ENCODE data around the gene PRELID2.

Gene PRELID2

GRCh38 chr5:145829708-145830361 is 5.3 kb downstream of the PRELID2 start:
- DNase-seq (ENCODE audit: low read depth) = peak; percentile 14
- TF ChIP-seq, protein P1, sequence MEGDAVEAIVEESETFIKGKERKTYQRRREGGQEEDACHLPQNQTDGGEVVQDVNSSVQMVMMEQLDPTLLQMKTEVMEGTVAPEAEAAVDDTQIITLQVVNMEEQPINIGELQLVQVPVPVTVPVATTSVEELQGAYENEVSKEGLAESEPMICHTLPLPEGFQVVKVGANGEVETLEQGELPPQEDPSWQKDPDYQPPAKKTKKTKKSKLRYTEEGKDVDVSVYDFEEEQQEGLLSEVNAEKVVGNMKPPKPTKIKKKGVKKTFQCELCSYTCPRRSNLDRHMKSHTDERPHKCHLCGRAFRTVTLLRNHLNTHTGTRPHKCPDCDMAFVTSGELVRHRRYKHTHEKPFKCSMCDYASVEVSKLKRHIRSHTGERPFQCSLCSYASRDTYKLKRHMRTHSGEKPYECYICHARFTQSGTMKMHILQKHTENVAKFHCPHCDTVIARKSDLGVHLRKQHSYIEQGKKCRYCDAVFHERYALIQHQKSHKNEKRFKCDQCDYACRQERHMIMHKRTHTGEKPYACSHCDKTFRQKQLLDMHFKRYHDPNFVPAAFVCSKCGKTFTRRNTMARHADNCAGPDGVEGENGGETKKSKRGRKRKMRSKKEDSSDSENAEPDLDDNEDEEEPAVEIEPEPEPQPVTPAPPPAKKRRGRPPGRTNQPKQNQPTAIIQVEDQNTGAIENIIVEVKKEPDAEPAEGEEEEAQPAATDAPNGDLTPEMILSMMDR (IDR thresholded peaks at IDR 0.05; ENCODE audit: low read length, missing control alignments) = no peak
- no peak overlapping the region for H3K4me3 ChIP-seq (replicated peaks; ENCODE audit: low read depth, low read length)

GRCh38 chr5:145826895-145827674 is 8.1 kb downstream of the PRELID2 start:
- no peak for DNase-seq (ENCODE audit: low read depth)
- TF ChIP-seq, protein P1 (IDR thresholded peaks at IDR 0.05; ENCODE audit: low read length, missing control alignments) = no peak

DNA sequence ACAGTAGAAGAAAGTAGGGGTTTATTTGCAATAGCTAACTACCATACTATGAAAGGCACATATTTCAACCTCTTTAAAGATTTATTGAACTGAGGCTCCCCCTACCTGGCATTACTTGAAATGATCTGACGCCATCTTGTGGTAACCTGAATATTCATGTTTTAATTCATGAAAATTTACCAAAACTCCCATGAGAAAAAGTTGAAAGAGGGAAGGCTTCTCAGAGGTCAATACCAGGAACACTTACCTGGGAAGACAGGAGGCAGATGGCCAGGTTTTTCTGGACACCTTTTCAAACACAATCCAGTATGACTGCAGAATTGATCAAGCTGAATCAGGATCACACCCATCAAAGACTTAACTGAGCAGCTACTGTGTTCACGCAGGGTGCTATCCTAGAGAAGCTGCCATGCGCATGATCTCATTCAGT is 9.4 kb downstream of the PRELID2 start:
- TF ChIP-seq, protein P1 (IDR thresholded peaks at IDR 0.05; ENCODE audit: low read length, missing control alignments) = peak; percentile 84
- H3K4me3 ChIP-seq (replicated peaks; ENCODE audit: low read depth, low read length) = no peak overlapping the region
- peak; percentile 79 for DNase-seq (ENCODE audit: low read depth)

More at GRCh38 chr5:145826895-145827674, 8.1 kb downstream of the PRELID2 start:
- H3K4me3 ChIP-seq (replicated peaks; ENCODE audit: low read depth, low read length) = no peak overlapping the region

- no peak overlapping the region for H3K4me3 ChIP-seq (replicated peaks; ENCODE audit: low read depth, low read length)
- DNase-seq (ENCODE audit: low read depth) = peak; percentile 28
- TF ChIP-seq, protein P1 (IDR thresholded peaks at IDR 0.05; ENCODE audit: low read length, missing control alignments) = no peak
Observed at GRCh38 chr5:145824040-145824439, 11.1 kb downstream of the PRELID2 start.

GRCh38 chr5:145818604-145819003 is 16.5 kb downstream of the PRELID2 start:
- TF ChIP-seq, protein P1 (IDR thresholded peaks at IDR 0.05; ENCODE audit: low read length, missing control alignments) = no peak
- H3K4me3 ChIP-seq (replicated peaks; ENCODE audit: low read depth, low read length) = no peak overlapping the region
- DNase-seq (ENCODE audit: low read depth) = no peak

DNA sequence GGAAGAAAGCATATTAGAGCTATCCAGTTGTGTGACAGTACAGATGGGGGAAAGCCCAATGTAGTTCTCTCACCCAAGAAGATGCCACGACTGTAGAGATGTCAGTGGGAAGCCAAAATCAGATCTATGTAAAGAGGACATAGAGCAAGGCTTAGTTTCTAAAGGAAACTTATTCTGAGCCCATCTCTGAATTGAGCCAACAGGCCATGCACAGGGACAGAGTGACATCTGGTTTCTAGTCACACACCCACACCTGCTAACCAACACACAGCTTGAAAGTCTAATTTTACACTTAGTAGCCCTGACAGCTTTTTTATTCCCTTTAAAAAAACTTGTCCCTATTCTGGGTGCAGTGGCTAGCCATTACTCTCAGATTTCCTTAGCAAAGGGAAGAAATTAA is 22.3 kb downstream of the PRELID2 start:
- TF ChIP-seq, protein P1 (IDR thresholded peaks at IDR 0.05; ENCODE audit: low read length, missing control alignments) = no peak
- DNase-seq (ENCODE audit: low read depth) = no peak
- no peak overlapping the region for H3K4me3 ChIP-seq (replicated peaks; ENCODE audit: low read depth, low read length)
